Neural cell (in vitro differentiated cells): ENCODE data around the gene FGD5.

Experiments
- EP300 ChIP-seq: fragments of 450-650 bp; conservative IDR thresholded peaks from 2 replicates; pipeline ENCODE4 v1.6.1; 2014; ENCODE audit warnings: antibody characterized with exemption, mild to moderate bottlenecking, moderate library complexity; ENCODE audit not compliant: poor library complexity, severe bottlenecking
- EZH2 ChIP-seq: fragments of 200-600, 300-800 bp; shearing (Covaris generic), sonication (generic); IDR thresholded peaks from 2 replicates; pipeline ENCODE4 v1.6.1; 2014; ENCODE audit warnings: antibody characterized with exemption, low read length, borderline replicate concordance, mild to moderate bottlenecking; ENCODE audit not compliant: insufficient read depth, poor library complexity, severe bottlenecking
- POLR2AphosphoS5 ChIP-seq: IDR thresholded peaks from 2 replicates; pipeline ENCODE4 v1.6.1; 2012
- RAD21 ChIP-seq: fragments of 450-650 bp; conservative IDR thresholded peaks from 2 replicates; pipeline ENCODE4 v1.6.1; 2014; ENCODE audit warnings: antibody characterized with exemption, mild to moderate bottlenecking, moderate library complexity
- SMC3 ChIP-seq: fragments of 450-650 bp; conservative IDR thresholded peaks from 2 replicates; pipeline ENCODE4 v1.6.1; 2014; ENCODE audit warnings: antibody characterized with exemption, mild to moderate bottlenecking, moderate library complexity; ENCODE audit not compliant: poor library complexity
- TAF1 ChIP-seq: IDR thresholded peaks from 2 replicates; pipeline ENCODE4 v1.6.1; 2012; ENCODE audit warnings: low read depth
- TF ChIP-seq, protein P1 (sequence below): fragments of 450-650 bp; IDR thresholded peaks from 2 replicates; pipeline ENCODE4 v1.5.1; 2014; ENCODE audit warnings: antibody characterized with exemption, mild to moderate bottlenecking, moderate library complexity; ENCODE audit not compliant: poor library complexity, severe bottlenecking

DNA sequence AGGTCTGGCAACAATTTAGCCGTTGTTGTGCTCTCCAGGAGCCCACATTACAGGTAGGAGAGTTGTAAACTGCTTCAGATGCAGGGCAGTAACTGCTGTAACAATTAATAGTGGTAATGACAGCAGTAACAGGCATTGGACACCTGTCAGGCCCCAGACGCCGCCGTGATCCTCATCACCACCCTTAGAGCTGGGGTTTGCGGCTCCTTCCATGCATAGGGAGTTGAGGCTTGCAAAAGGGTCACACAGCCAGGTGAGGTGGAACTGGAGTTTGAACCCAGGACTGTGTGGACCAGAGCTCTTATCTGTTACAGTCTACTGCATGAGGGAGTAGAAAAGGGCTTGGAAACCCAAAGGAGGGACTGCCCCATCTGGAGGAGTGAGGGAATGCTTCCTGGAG, 101.8 kb downstream of the FGD5 start:
- TF ChIP-seq, protein P1, sequence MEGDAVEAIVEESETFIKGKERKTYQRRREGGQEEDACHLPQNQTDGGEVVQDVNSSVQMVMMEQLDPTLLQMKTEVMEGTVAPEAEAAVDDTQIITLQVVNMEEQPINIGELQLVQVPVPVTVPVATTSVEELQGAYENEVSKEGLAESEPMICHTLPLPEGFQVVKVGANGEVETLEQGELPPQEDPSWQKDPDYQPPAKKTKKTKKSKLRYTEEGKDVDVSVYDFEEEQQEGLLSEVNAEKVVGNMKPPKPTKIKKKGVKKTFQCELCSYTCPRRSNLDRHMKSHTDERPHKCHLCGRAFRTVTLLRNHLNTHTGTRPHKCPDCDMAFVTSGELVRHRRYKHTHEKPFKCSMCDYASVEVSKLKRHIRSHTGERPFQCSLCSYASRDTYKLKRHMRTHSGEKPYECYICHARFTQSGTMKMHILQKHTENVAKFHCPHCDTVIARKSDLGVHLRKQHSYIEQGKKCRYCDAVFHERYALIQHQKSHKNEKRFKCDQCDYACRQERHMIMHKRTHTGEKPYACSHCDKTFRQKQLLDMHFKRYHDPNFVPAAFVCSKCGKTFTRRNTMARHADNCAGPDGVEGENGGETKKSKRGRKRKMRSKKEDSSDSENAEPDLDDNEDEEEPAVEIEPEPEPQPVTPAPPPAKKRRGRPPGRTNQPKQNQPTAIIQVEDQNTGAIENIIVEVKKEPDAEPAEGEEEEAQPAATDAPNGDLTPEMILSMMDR = no peak
- TF ChIP-seq RAD21 (no peak), EZH2 (no peak), POLR2AphosphoS5 (no peak), EP300 (no peak), SMC3 (no peak), TAF1 (no peak)
